ENCODE results near the gene LGALS1.

LGALS1 gene

DNA sequence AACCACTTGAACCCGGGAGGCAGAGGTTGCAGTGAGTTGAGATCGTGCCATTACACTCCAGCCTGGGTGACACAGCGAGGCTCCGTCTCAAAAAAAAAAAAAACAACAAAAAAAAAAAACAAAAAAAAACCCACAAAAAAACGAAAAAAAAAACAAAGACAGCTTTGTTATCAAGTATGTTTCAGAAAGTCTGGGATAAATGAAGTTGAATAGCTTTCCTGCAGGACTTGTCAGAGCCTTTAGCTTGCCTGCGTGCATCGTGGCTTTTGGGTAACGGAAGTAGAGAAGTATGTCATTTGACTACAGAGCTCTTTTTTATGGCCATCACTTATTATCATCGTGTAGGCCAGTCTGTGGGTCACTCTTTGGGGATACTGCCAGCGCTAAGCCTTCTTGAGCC, 36.1 kb downstream of the LGALS1 start:
- Histone ChIP-seq H3K36me3 (ENCODE audit: insufficient read depth, low read length) (no peaks in the 10 kb centered on the region; the same call in 1 of the 2 replicates), H3K9me2 (ENCODE audit: low read depth, low read length) (no peaks in the 10 kb centered on the region), H3K9me3 (ENCODE audit: low read length) (no peaks in the 10 kb centered on the region), H3K79me2 (ENCODE audit: insufficient read depth, low read length) (no peaks in the 10 kb centered on the region), H3K4me1 (ENCODE audit: insufficient read depth, low read length, severe bottlenecking) (peaks cover 15% of the 10 kb centered on the region), H4K20me1 (ENCODE audit: insufficient read depth, low read length) (no peaks in the 10 kb centered on the region), H3K9ac (ENCODE audit: low read length) (no peak overlapping the region), H3K4me3 (ENCODE audit: low read depth, low read length, poor library complexity, severe bottlenecking) (no peak overlapping the region), H3K4me2 (ENCODE audit: low read length) (no peak overlapping the region), H3K27ac (ENCODE audit: low read depth, low read length, poor library complexity, severe bottlenecking) (no peak overlapping the region), H2AFZ (ENCODE audit: low read length) (no peak overlapping the region), H3F3A (ENCODE audit: insufficient read depth, low read length) (no peaks in the 10 kb centered on the region), H3K27me3 (ENCODE audit: insufficient read depth, low read length) (no peaks in the 10 kb centered on the region)
- no peak for TF ChIP-seq EZH2 (IDR thresholded peaks at IDR 0.05; ENCODE audit: borderline replicate concordance, low read length)
- TF ChIP-seq, protein P1, sequence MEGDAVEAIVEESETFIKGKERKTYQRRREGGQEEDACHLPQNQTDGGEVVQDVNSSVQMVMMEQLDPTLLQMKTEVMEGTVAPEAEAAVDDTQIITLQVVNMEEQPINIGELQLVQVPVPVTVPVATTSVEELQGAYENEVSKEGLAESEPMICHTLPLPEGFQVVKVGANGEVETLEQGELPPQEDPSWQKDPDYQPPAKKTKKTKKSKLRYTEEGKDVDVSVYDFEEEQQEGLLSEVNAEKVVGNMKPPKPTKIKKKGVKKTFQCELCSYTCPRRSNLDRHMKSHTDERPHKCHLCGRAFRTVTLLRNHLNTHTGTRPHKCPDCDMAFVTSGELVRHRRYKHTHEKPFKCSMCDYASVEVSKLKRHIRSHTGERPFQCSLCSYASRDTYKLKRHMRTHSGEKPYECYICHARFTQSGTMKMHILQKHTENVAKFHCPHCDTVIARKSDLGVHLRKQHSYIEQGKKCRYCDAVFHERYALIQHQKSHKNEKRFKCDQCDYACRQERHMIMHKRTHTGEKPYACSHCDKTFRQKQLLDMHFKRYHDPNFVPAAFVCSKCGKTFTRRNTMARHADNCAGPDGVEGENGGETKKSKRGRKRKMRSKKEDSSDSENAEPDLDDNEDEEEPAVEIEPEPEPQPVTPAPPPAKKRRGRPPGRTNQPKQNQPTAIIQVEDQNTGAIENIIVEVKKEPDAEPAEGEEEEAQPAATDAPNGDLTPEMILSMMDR (IDR thresholded peaks at IDR 0.05; ENCODE audit: low read length): no peak

DNA sequence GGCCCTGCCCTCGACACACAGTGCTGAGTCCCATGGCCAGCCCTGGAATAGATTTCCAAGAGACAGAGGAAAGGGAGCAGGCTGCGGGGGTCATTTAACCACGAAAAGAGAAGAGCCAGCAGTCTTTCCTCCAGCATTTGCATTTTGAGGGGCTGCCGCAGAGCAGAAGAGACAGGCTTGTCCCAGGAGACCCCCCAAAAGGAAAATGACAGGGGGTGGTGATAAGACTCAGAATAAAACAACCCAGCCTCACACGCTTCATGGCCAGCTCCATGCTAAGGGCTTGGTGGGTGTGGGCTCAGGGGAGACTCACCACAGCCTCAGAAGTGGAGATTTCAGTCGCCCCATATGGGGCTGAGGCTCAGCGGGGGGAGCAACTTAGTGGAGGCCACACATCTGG, 38.3 kb downstream of the LGALS1 start:
- TF ChIP-seq, protein P1 (IDR thresholded peaks at IDR 0.05; ENCODE audit: low read length): no peak
- TF ChIP-seq EZH2 (IDR thresholded peaks at IDR 0.05; ENCODE audit: borderline replicate concordance, low read length): no peak
- H3K9me2 ChIP-seq (ENCODE audit: low read depth, low read length): no peaks in the 10 kb centered on the region
- no peaks in the 10 kb centered on the region for H3K27me3 ChIP-seq (ENCODE audit: insufficient read depth, low read length)
- no peaks in the 10 kb centered on the region for H4K20me1 ChIP-seq (ENCODE audit: insufficient read depth, low read length)
- no peaks in the 10 kb centered on the region for H3K79me2 ChIP-seq (ENCODE audit: insufficient read depth, low read length)
- no peaks in the 10 kb centered on the region; the same call in 1 of the 2 replicates for H3K36me3 ChIP-seq (ENCODE audit: insufficient read depth, low read length)
- H3F3A ChIP-seq (ENCODE audit: insufficient read depth, low read length): no peaks in the 10 kb centered on the region
- no peak overlapping the region for H3K27ac ChIP-seq (ENCODE audit: low read depth, low read length, poor library complexity, severe bottlenecking)
- H3K4me1 ChIP-seq (ENCODE audit: insufficient read depth, low read length, severe bottlenecking): peaks cover 8% of the 10 kb centered on the region
- H3K4me3 ChIP-seq (ENCODE audit: low read depth, low read length, poor library complexity, severe bottlenecking): no peak overlapping the region
- no peaks in the 10 kb centered on the region for H3K9me3 ChIP-seq (ENCODE audit: low read length)
- no peak overlapping the region for H3K9ac ChIP-seq (ENCODE audit: low read length)
- no peak overlapping the region for H3K4me2 ChIP-seq (ENCODE audit: low read length)
- H2AFZ ChIP-seq (ENCODE audit: low read length): no peak overlapping the region

DNA sequence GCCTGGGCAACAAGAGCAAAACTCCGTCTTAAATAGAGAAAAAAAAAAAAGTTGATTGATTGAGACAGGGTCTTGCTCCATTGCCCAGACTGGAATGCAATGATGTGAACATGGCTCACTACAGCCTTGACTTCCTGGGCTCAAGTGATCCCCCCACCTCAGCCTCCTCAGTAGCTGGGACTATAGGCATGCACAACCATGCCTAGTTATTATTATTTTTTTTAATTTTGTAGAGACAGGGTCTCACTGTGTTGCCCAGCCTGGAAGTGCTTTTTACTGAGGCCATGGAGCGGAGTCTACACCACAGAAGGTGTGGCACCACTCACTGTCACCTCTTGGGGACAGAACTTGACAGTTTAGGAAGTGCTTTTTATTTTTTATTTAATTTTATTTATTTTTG, 39.2 kb downstream of the LGALS1 start:
- TF ChIP-seq EZH2 (IDR thresholded peaks at IDR 0.05; ENCODE audit: borderline replicate concordance, low read length): no peak
- TF ChIP-seq, protein P1 (IDR thresholded peaks at IDR 0.05; ENCODE audit: low read length): no peak

More for the DNA sequence above, 39.2 kb downstream of the LGALS1 start:
- H3K4me3 ChIP-seq (ENCODE audit: low read depth, low read length, poor library complexity, severe bottlenecking): no peak overlapping the region
- H3K9me3 ChIP-seq (ENCODE audit: low read length): no peaks in the 10 kb centered on the region
- no peak overlapping the region for H2AFZ ChIP-seq (ENCODE audit: low read length)
- no peak overlapping the region for H3K9ac ChIP-seq (ENCODE audit: low read length)
- H3K27ac ChIP-seq (ENCODE audit: low read depth, low read length, poor library complexity, severe bottlenecking): no peak overlapping the region
- peaks cover 7% of the 10 kb centered on the region for H3K4me1 ChIP-seq (ENCODE audit: insufficient read depth, low read length, severe bottlenecking)
- H3K4me2 ChIP-seq (ENCODE audit: low read length): no peak overlapping the region
- no peaks in the 10 kb centered on the region for H3K79me2 ChIP-seq (ENCODE audit: insufficient read depth, low read length)
- H3F3A ChIP-seq (ENCODE audit: insufficient read depth, low read length): no peaks in the 10 kb centered on the region
- no peaks in the 10 kb centered on the region for H3K9me2 ChIP-seq (ENCODE audit: low read depth, low read length)
- no peaks in the 10 kb centered on the region for H4K20me1 ChIP-seq (ENCODE audit: insufficient read depth, low read length)
- no peaks in the 10 kb centered on the region; the same call in 1 of the 2 replicates for H3K36me3 ChIP-seq (ENCODE audit: insufficient read depth, low read length)
- no peaks in the 10 kb centered on the region for H3K27me3 ChIP-seq (ENCODE audit: insufficient read depth, low read length)

Data from OCI-LY1 (cell line).